ENCODE measurements around the gene RSAD2. TPM values are rescaled to one million over a fixed set of nuclear protein-coding genes. Genes with fewer than 3 reads are reported as not detected.

Gene RSAD2
- total and polyA plus RNA-seq, 4 donors, result 1.7 to 8.9 (median 6.6) TPM

DNA sequence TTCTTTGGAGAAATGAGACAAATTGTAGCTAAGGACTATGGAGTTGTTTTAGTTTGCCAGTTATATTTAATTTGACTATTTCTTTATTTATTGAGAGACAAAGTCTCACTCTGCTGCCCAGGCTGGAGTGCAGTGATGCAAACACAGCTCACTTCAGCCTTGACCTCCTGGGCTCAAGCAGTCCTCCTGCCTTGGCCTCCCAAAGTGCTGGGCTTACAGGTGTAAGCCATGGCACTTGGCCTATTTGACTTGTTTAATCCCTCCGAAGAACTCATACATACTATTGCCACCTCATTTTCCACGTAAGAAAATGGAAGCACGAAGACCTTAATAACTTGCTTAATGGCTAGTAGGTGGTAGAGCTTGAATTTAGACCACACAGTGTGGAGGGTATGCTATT lies 38.6 kb downstream of the RSAD2 start:
- 94 to 97% methylated on average over 3 of the region's 3 CpGs for WGBS, 2 donors
- Histone ChIP-seq H3K4me3 (ENCODE audit: low read length in 2 of 2) (no peak overlapping the region), H3K36me3 (ENCODE audit: control insufficient read depth in 1 of 2, insufficient read depth in 2 of 2, low read length in 1 of 2) (no peaks in the 10 kb centered on the region), H3K27ac (ENCODE audit: low read depth in 1 of 2, low read length in 2 of 2) (no peak overlapping the region), H3K4me1 (ENCODE audit: control insufficient read depth in 1 of 2, insufficient read depth in 2 of 2, low read length in 2 of 2) (no peaks in the 10 kb centered on the region), H3K27me3 (ENCODE audit: control insufficient read depth in 1 of 2, insufficient read depth in 2 of 2, low read length in 1 of 2) (no peaks in the 10 kb centered on the region), H3K9me3 (ENCODE audit: control insufficient read depth, low read length) (no peaks in the 10 kb centered on the region)
- no peak for ATAC-seq (ENCODE audit: low FRiP score)
- DNase-seq, result no peak
- intact Hi-C loops (cut with DNase I), result loop anchor here in 1 of 2 donors (10.0 kb wide), 1 partner anchor 129 kb away; no protein-coding TSS in a partner anchor

DNA sequence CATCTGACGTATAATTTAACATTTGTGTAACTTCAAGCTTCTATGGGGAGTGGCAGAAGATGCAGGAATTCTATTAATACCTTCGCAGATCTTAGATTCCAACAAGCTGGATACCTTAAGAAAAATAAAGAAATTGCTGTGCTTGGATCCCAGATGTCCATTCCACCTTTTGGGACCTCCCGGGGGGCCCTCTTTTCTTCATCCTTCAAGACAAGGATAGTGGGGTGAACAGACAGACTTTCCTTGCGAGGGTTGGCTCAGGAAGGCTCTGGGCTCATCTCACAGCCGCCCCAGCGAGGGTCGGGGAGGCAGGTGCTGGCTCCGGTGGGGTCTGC lies 39.1 kb downstream of the RSAD2 start:
- Histone ChIP-seq H3K9me3 (ENCODE audit: control insufficient read depth, low read length) (no peaks in the 10 kb centered on the region), H3K27ac (ENCODE audit: low read depth in 1 of 2, low read length in 2 of 2) (no peak overlapping the region), H3K36me3 (ENCODE audit: control insufficient read depth in 1 of 2, insufficient read depth in 2 of 2, low read length in 1 of 2) (no peaks in the 10 kb centered on the region), H3K27me3 (ENCODE audit: control insufficient read depth in 1 of 2, insufficient read depth in 2 of 2, low read length in 1 of 2) (no peaks in the 10 kb centered on the region), H3K4me1 (ENCODE audit: control insufficient read depth in 1 of 2, insufficient read depth in 2 of 2, low read length in 2 of 2) (no peaks in the 10 kb centered on the region), H3K4me3 (ENCODE audit: low read length in 2 of 2) (peak overlapping the region in 1 of 2 donors; percentile 50)
- 56 to 59% methylated on average over 8 of the region's 8 CpGs for WGBS, 2 donors
- intact Hi-C loops (cut with DNase I), result loop anchor here in 1 of 2 donors (10.0 kb wide), 1 partner anchor 128 kb away; no protein-coding TSS in a partner anchor
- ATAC-seq (ENCODE audit: low FRiP score) (no peak), DNase-seq (no peak)

DNA sequence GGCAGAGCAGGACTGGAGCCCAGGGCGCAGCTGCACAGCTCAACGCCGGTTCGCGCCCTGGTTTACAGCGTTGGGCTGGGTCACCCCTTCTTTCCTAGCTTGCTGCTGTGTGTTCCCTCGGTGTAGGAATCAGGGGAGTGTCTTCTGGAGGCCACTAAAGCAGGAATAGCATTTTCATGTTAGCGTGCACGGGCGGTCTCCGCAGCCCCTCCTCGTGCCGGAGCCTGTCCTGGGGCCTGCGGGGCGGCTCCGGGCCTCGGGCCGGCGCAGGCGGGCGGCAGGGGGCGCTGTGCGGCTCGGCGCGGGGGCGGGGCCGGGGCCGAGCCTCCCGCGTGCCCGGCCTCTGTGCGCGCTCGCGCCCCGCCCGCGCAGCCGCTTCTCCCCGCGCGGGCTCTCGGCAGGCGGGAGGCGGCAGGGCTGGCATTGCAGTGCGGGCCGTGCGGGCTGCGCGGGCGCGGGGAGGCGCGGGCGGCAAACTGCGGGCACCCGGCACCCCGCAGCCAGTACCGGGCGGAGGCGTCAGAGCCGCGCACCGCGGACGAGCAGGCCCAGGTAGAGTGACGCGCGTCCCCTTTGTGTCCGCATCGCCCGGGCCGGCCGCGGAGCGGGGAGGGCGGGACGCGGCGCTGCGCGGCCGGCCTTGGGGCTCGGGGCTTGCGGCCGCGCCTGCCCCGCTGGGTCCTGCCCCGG lies 39.6 kb downstream of the RSAD2 start, which contains the start of gene RNF144A:
Gene RNF144A, plus strand, starts transcription at position 342 of the 690 bp plus-strand sequence. CDS start 79,515 bp downstream, outside the sequence.
- DNase-seq (peak in 1 of 2 donors; percentile 87), ATAC-seq (ENCODE audit: low FRiP score) (peak; percentile 89)
- H3K27ac ChIP-seq (ENCODE audit: low read depth in 1 of 2, low read length in 2 of 2), result no peak within 1 kb of the TSS
- no peaks in the 10 kb centered on the region for H3K27me3 ChIP-seq (ENCODE audit: control insufficient read depth in 1 of 2, insufficient read depth in 2 of 2, low read length in 1 of 2)
- intact Hi-C loops (cut with DNase I), result loop anchor here in 1 of 2 donors (10.0 kb wide), 1 partner anchor 128 kb away; no protein-coding TSS in a partner anchor
- 3 to 4% methylated on average over 69 to 90 of the region's 90 CpGs for WGBS, 2 donors
- H3K4me1 ChIP-seq (ENCODE audit: control insufficient read depth in 1 of 2, insufficient read depth in 2 of 2, low read length in 2 of 2), result no peaks in the 10 kb centered on the region
- peak within 1 kb of the TSS; percentile 50 to 66 for H3K4me3 ChIP-seq (ENCODE audit: low read length in 2 of 2)
- H3K9me3 ChIP-seq (ENCODE audit: control insufficient read depth, low read length), result no peaks in the 10 kb centered on the region
- no peaks in the 10 kb centered on the region for H3K36me3 ChIP-seq (ENCODE audit: control insufficient read depth in 1 of 2, insufficient read depth in 2 of 2, low read length in 1 of 2)

DNA sequence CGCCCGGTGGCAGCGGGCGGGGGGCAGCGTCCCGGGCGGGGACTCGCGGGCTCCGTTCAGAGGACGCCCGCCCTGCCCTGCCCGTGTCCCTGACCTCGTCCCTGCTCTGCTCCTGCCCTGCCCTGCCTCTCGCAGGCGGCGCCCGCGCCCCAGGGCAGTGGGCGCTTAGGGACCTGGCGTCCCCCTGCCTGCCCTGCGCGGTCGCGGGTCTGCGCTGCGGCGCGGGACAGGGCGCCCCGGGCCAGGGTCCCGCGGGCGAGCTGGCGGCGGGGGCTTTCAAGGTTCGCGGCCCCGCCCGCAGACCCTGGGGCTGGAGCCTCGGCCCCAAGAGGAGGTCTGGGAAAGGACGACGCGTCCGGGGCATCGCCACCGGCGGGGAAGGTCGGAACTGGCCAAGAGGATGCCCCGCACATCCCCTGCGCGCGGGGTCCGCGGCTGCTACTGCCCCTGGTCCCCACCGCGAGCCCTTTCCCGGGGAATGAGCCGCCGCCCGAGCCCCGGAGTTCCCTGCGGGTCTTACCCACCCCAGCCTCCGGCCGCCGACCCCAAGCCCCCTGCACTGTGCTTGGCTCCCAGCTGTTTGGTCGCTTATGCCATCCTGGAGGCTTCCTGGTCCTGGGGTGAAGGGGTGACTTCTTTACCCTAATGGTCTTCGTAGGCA lies 40.3 kb downstream of the RSAD2 start:
- Histone ChIP-seq H3K4me3 (ENCODE audit: low read length in 2 of 2) (peak overlapping the region; percentile 50 to 66), H3K4me1 (ENCODE audit: control insufficient read depth in 1 of 2, insufficient read depth in 2 of 2, low read length in 2 of 2) (no peaks in the 10 kb centered on the region), H3K27me3 (ENCODE audit: control insufficient read depth in 1 of 2, insufficient read depth in 2 of 2, low read length in 1 of 2) (no peaks in the 10 kb centered on the region), H3K36me3 (ENCODE audit: control insufficient read depth in 1 of 2, insufficient read depth in 2 of 2, low read length in 1 of 2) (no peaks in the 10 kb centered on the region), H3K9me3 (ENCODE audit: control insufficient read depth, low read length) (no peaks in the 10 kb centered on the region), H3K27ac (ENCODE audit: low read depth in 1 of 2, low read length in 2 of 2) (no peak overlapping the region)
- ATAC-seq (ENCODE audit: low FRiP score), result peak; percentile 30
- WGBS, 2 donors, result 0 to 1% methylated on average over 38 to 68 of the region's 68 CpGs
- intact Hi-C loops (cut with DNase I), result loop anchor here in 1 of 2 donors (10.0 kb wide), 1 partner anchor 127 kb away; no protein-coding TSS in a partner anchor
- peak in 1 of 2 donors; percentile 81 for DNase-seq

DNA sequence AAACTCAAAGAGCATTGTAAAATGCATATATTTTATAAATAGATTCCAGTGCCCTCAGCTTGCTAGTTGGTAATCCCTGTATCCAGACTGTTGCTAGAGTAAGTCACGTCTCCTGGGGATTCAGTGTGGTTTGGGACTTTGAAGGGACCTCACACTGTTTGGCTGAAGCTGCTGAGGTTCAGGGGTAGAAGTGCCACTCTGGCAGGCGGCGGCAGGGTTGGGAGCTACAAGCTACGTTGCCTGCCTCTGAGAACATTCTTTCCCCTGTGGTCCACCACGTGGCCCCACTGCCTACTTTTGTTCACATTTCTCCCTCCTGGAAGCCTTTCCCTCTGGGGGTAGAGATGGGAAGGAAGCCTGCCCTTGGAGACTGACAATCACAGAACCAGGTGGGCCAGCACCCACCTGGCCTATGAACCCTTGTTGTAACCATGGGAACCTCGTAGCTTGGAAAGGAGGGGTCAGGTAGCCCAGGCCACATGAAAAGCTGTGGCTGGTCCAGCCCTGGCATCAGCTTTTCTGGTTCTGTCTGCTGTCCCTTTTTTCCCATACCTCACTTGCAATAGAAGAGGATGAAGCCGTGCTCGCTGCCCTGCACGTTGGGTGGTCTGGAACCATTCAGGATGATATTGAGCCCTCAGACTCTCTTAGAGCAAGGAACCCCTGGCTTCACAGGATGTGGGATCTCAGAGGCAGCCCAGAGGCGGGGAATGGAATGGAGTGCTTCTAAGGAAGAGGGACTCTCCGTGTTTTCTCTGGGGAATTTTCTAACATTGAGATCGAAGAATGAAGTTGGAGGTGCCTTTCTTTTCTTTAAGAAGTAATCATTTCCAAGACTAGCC lies 42.5 kb downstream of the RSAD2 start:
- Histone ChIP-seq H3K36me3 (ENCODE audit: control insufficient read depth in 1 of 2, insufficient read depth in 2 of 2, low read length in 1 of 2) (no peaks in the 10 kb centered on the region), H3K4me3 (ENCODE audit: low read length in 2 of 2) (no peak overlapping the region), H3K9me3 (ENCODE audit: control insufficient read depth, low read length) (no peaks in the 10 kb centered on the region), H3K4me1 (ENCODE audit: control insufficient read depth in 1 of 2, insufficient read depth in 2 of 2, low read length in 2 of 2) (no peaks in the 10 kb centered on the region), H3K27ac (ENCODE audit: low read depth in 1 of 2, low read length in 2 of 2) (no peak overlapping the region), H3K27me3 (ENCODE audit: control insufficient read depth in 1 of 2, insufficient read depth in 2 of 2, low read length in 1 of 2) (no peaks in the 10 kb centered on the region)
- intact Hi-C loops (cut with DNase I), result loop anchor here in 1 of 2 donors (10.0 kb wide), 1 partner anchor 125 kb away; no protein-coding TSS in a partner anchor
- WGBS, 2 donors, result 51 to 58% methylated on average over 12 of the region's 12 CpGs
- ATAC-seq (ENCODE audit: low FRiP score) (no peak), DNase-seq (no peak)

DNA sequence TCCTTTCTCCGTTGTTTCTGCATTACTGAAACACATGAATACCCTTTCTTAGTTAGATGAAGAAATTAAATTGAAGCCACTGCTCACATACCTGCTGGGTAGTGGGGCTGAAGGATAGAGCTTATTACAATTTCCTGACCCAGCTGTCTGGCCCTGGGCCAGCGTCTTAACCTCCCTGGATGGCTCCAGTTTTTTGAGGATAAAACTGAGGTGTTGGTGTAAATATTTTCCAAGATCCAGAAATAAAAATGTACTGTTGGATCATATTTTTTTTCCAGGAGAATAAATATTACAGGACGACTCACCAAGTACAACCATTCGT lies 43.1 kb downstream of the RSAD2 start:
- no peak overlapping the region for H3K4me3 ChIP-seq (ENCODE audit: low read length in 2 of 2)
- ATAC-seq (ENCODE audit: low FRiP score) (no peak), DNase-seq (no peak)
- H3K27ac ChIP-seq (ENCODE audit: low read depth in 1 of 2, low read length in 2 of 2), result no peak overlapping the region
- H3K36me3 ChIP-seq (ENCODE audit: control insufficient read depth in 1 of 2, insufficient read depth in 2 of 2, low read length in 1 of 2), result no peaks in the 10 kb centered on the region
- no peaks in the 10 kb centered on the region for H3K27me3 ChIP-seq (ENCODE audit: control insufficient read depth in 1 of 2, insufficient read depth in 2 of 2, low read length in 1 of 2)
- intact Hi-C loops (cut with DNase I), result no loop called here
- WGBS, 2 donors, result 45 to 47% methylated on average over 4 of the region's 4 CpGs
- no peaks in the 10 kb centered on the region for H3K9me3 ChIP-seq (ENCODE audit: control insufficient read depth, low read length)
- H3K4me1 ChIP-seq (ENCODE audit: control insufficient read depth in 1 of 2, insufficient read depth in 2 of 2, low read length in 2 of 2), result no peaks in the 10 kb centered on the region

DNA sequence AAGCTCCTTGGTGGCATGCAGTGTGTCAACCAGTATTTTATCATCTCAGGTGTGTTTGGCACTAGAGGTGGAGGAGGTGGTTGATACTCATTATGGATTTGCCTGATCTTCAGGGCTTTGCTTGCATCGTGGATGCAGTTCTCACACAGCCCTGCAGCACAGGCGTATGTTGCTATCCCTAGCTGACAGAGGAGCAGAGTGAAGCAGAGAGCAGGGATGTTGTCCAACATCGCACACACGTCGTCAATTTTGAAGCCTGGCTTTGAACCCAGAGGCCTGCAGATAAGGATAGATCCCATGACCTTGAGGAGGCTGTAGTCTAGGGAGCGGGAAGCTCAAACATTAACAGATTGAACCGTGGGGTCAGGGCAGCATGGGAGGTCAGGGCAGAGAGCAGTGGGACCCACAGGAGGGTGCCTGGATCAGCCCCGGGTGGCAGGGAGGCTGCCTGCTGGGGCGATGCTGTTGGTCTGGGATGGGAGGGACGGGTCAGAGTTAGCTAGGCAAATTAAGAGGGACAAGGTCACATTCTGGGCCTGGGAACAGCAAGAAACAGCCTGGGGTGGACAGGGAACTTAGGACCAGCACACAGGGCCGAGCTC lies 43.8 kb downstream of the RSAD2 start:
- no peaks in the 10 kb centered on the region for H3K4me1 ChIP-seq (ENCODE audit: control insufficient read depth in 1 of 2, insufficient read depth in 2 of 2, low read length in 2 of 2)
- H3K9me3 ChIP-seq (ENCODE audit: control insufficient read depth, low read length), result no peaks in the 10 kb centered on the region
- no peaks in the 10 kb centered on the region for H3K36me3 ChIP-seq (ENCODE audit: control insufficient read depth in 1 of 2, insufficient read depth in 2 of 2, low read length in 1 of 2)
- DNase-seq, result no peak
- ATAC-seq (ENCODE audit: low FRiP score), result no peak
- intact Hi-C loops (cut with DNase I), result no loop called here
- 74 to 75% methylated on average over 11 of the region's 11 CpGs for whole genome bisulfite sequencing, 2 donors
- H3K27ac ChIP-seq (ENCODE audit: low read depth in 1 of 2, low read length in 2 of 2), result no peak overlapping the region
- no peak overlapping the region for H3K4me3 ChIP-seq (ENCODE audit: low read length in 2 of 2)
- H3K27me3 ChIP-seq (ENCODE audit: control insufficient read depth in 1 of 2, insufficient read depth in 2 of 2, low read length in 1 of 2), result no peaks in the 10 kb centered on the region

DNA sequence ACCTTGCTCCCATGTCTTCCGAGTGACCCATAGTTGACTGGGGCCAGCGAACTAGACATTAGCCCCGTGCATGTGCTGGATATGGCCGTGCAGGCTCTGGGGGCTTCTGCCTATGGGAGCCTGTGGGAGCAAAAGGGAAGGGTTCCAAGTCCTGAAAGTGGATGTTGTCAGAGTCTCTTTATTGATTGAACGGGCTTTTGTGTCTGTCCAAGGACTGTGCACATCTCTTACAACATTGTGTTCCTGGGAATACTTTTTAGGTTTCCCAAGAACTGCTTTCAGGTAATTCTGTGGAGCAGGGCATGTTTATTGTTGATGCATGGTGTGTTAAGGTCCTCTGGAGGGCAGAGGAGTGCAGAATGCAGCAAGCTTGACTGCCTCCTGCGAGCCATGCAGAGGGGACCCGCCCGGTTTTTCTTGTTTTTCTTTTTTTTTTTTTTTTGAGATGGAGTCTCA lies 44.7 kb downstream of the RSAD2 start:
- WGBS, 2 donors, result 92% methylated on average over 8 of the region's 8 CpGs
- Histone ChIP-seq H3K36me3 (ENCODE audit: control insufficient read depth in 1 of 2, insufficient read depth in 2 of 2, low read length in 1 of 2) (no peaks in the 10 kb centered on the region), H3K27ac (ENCODE audit: low read depth in 1 of 2, low read length in 2 of 2) (no peak overlapping the region), H3K27me3 (ENCODE audit: control insufficient read depth in 1 of 2, insufficient read depth in 2 of 2, low read length in 1 of 2) (no peaks in the 10 kb centered on the region), H3K4me1 (ENCODE audit: control insufficient read depth in 1 of 2, insufficient read depth in 2 of 2, low read length in 2 of 2) (no peaks in the 10 kb centered on the region), H3K9me3 (ENCODE audit: control insufficient read depth, low read length) (no peaks in the 10 kb centered on the region), H3K4me3 (ENCODE audit: low read length in 2 of 2) (no peak overlapping the region)
- intact Hi-C loops (cut with DNase I), result no loop called here
- ATAC-seq (ENCODE audit: low FRiP score), result no peak
- no peak for DNase-seq

Data from aorta (tissue), 5 donors.